OCI-LY3 (cell line): ENCODE measurements around the gene SLC25A33.

ENCODE experiments used
- CTCF ChIP-seq: fragments of 200-600, 300-600 bp; sonication (generic); IDR thresholded peaks from 2 replicates; pipeline ENCODE4 v1.5.1; 2014; ENCODE audit warnings: antibody characterized with exemption, low read length, low read depth
- EZH2phosphoT487 ChIP-seq: fragments of 200-600 bp; shearing (Covaris generic); IDR thresholded peaks from 2 replicates; pipeline ENCODE4 v1.6.1; 2018; ENCODE audit warnings: antibody characterized with exemption, mixed run types, low read depth

- no peak for TF ChIP-seq CTCF
- no peak for TF ChIP-seq EZH2phosphoT487
Observed at GRCh38 chr1:9629445-9630201, 90.4 kb downstream of the SLC25A33 start.
